Right lobe of liver (tissue), 4 donors: ENCODE data around the gene SAMD4A.

Experiments
- CTCF ChIP-seq, 4 donors: fragments of 200-600 bp in 3 of 4; fragments of 450-650 bp in 1 of 4; IDR thresholded peaks; one replicate each; pipeline versions ENCODE4 v1.5.1 to v1.8.0; 2016 to 2022; ENCODE audit warnings: antibody characterized with exemption in 4 of 4, mild to moderate bottlenecking in 2 of 4
- POLR2A ChIP-seq: fragments of 450-650 bp; IDR thresholded peaks from one replicate; pipeline ENCODE4 v1.6.1; 2017; ENCODE audit warnings: antibody characterized with exemption, mild to moderate bottlenecking
- donor health status: DM: no; HTN: no; CAD: no.
- donor health status: DM: no; HTN: no; CAD: no.
- donor health status: DM: no; HTN: yes; CAD: no.

- TF ChIP-seq POLR2A, result no peak
- no peak for TF ChIP-seq CTCF (IDR thresholded peaks at IDR 0.05)
These were observed 11.3 kb upstream of the SAMD4A start for GRCh38 chr14:54555651-54556050.
